Activated B cell treated with CpG ODN at 0.5 μM for 24 hours (primary cell): ENCODE measurements around the gene F11R. TPM values are rescaled to one million over a fixed set of nuclear protein-coding genes. Genes with fewer than 3 reads are reported as not detected.
A peak's percentile ranks its signal among the peaks of the same experiment; 100 is the strongest.

ENCODE experiments used
- ATAC-seq: fragments of 200-7000 bp; cut with Tn5 transposase; one replicate; pipeline ENCODE4 v1.10.0; 2021; ENCODE audit warnings: low read depth, mild to moderate bottlenecking, moderate library complexity
- CTCF ChIA-PET: fragments of 350-600 bp; sonication (Branson Sonifier 250); formaldehyde crosslinking; loops from one replicate; lab custom pipeline; 2021; ENCODE audit warnings: antibody characterized with exemption; lab: Charles Lee
- POLR2A ChIA-PET: fragments of 350-600 bp; sonication (Branson Sonifier 250); formaldehyde crosslinking; loops from one replicate; lab custom pipeline; 2021; ENCODE audit warnings: antibody characterized with exemption; lab: Charles Lee
- DNase-seq: peaks from one replicate; pipeline ENCODE4 v3.0.0; 2022
- H3K27ac Mint-ChIP-seq: one replicate; pipeline ENCODE4 v1.8.0; 2020; ENCODE audit warnings: mixed read lengths
- H3K27me3 Mint-ChIP-seq: one replicate; pipeline ENCODE4 v1.8.0; 2021; ENCODE audit warnings: mixed read lengths
- H3K36me3 Mint-ChIP-seq: one replicate; pipeline ENCODE4 v1.8.0; 2021; ENCODE audit warnings: low read depth, mixed read lengths
- H3K4me1 Mint-ChIP-seq: one replicate; pipeline ENCODE4 v1.8.0; 2021; ENCODE audit warnings: mixed read lengths
- H3K4me3 Mint-ChIP-seq: one replicate; pipeline ENCODE4 v1.8.0; 2020; ENCODE audit warnings: mild to moderate bottlenecking, mixed read lengths
- H3K9me3 Mint-ChIP-seq: one replicate; pipeline ENCODE4 v1.8.0; 2020; ENCODE audit warnings: mixed read lengths
- intact Hi-C: fragments of 100-400 bp; cut with micrococcal nuclease; formaldehyde crosslinking; loops from one replicate; pipeline ENCODE4 v1.15.1; 2024
- total RNA-seq: library from RNA; stranded (reverse); gene quantifications from 2 replicates; pipeline ENCODE4 v1.2.3, GENCODE V29; 2022
- TF ChIP-seq, protein P1 (sequence below): fragments of 200-600 bp; IDR thresholded peaks from one replicate; pipeline ENCODE4 v1.8.0; 2022; ENCODE audit warnings: antibody characterized with exemption, mild to moderate bottlenecking

The F11R gene
- total RNA-seq, 1 donor from 2014 or later, result 11.1 TPM

DNA sequence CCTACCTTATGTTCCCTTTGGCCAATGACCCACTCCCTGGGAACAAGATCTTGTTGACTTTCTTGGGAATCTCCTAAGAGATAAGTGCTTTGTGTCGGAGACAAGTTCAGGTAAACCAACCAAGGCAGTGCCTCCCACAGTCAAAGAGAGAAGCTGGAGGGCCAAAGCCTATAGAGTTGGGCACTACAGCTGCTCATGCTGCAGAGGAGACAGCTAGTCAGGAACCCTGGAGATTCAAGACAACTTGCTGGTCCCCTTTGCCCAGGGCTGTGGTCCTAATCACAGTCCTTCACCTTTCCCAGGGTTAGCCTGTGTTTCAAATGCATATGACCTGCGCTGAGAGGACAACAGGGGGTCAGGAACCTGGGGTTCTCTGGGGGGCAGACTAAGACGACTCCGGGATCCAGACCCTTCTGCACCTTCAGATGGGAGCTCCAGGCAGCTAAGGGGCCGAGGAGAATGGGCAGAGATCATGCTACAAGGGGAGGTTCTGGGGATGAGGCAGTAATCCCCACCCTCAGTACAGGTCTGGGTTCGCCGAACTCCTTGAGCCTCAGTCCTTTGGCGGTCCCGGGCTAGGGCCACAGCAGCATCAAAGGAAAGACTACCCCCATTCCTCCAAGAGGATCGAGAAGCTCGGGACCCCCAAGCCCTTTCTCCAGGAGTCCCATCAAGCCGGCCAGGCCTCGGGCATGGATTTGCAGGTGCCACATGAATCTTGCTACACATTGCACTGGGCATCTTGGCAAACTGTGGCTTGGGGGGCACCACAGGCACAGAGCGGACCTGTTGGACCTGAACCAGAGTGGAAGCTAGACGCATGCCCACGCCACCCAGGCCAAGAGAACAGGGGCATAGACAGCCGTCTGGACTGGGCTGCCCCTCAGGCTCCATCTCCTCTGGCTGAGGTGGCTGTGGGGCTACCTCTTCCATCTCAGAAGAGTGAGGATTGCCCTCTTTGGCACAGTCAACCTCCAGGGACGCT, 26.8 kb upstream of the F11R start:
- ATAC-seq (no peak), DNase-seq (no peak)
- no peaks in the 10 kb centered on the region for H3K27me3 Mint-ChIP-seq
- intact Hi-C loops, result loop anchor here (10.0 kb wide), 1 partner anchor 347 kb away; no protein-coding TSS in a partner anchor
- peak overlapping the region; percentile 95 for H3K4me3 Mint-ChIP-seq
- POLR2A ChIA-PET, result interaction anchor here (0.6 to 5.9 kb wide), 16 partner anchors 9 to 178 kb away, joined by 3 to 285 read pairs (median 22); partner anchors contain the start of genes ARHGAP30, DEDD, F11R and KLHDC9
- CTCF ChIA-PET, result interaction anchor here (2.0 to 4.5 kb wide), 3 partner anchors 22 to 50 kb away, joined by 7 to 37 read pairs (median 27); partner anchors contain the start of genes ARHGAP30 and KLHDC9
- peak overlapping the region; percentile 100 for H3K27ac Mint-ChIP-seq
- no peaks in the 10 kb centered on the region for H3K9me3 Mint-ChIP-seq
- peaks cover 83% of the 10 kb centered on the region for H3K36me3 Mint-ChIP-seq
- peaks cover 51% of the 10 kb centered on the region for H3K4me1 Mint-ChIP-seq
- TF ChIP-seq, protein P1, sequence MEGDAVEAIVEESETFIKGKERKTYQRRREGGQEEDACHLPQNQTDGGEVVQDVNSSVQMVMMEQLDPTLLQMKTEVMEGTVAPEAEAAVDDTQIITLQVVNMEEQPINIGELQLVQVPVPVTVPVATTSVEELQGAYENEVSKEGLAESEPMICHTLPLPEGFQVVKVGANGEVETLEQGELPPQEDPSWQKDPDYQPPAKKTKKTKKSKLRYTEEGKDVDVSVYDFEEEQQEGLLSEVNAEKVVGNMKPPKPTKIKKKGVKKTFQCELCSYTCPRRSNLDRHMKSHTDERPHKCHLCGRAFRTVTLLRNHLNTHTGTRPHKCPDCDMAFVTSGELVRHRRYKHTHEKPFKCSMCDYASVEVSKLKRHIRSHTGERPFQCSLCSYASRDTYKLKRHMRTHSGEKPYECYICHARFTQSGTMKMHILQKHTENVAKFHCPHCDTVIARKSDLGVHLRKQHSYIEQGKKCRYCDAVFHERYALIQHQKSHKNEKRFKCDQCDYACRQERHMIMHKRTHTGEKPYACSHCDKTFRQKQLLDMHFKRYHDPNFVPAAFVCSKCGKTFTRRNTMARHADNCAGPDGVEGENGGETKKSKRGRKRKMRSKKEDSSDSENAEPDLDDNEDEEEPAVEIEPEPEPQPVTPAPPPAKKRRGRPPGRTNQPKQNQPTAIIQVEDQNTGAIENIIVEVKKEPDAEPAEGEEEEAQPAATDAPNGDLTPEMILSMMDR, result no peak

- TF ChIP-seq, protein P1, result no peak
- Mint-ChIP-seq H3K9me3 (no peaks in the 10 kb centered on the region), H3K27me3 (no peaks in the 10 kb centered on the region), H3K4me1 (peaks cover 60% of the 10 kb centered on the region), H3K4me3 (peak overlapping the region; percentile 95), H3K27ac (peak overlapping the region; percentile 100), H3K36me3 (peaks cover 84% of the 10 kb centered on the region)
- POLR2A ChIA-PET, result interaction anchor here (0.6 to 5.9 kb wide), 26 partner anchors 8 to 659 kb away, joined by 3 to 285 read pairs (median 8); partner anchors contain the start of genes ARHGAP30, CD48, DEDD and F11R
- no peak for DNase-seq
- CTCF ChIA-PET, result interaction anchor here (0.5 to 4.5 kb wide), 4 partner anchors 12 to 51 kb away, joined by 3 to 37 read pairs (median 17); partner anchors contain the start of genes ARHGAP30 and KLHDC9
- ATAC-seq, result peak; percentile 32
- intact Hi-C loops, result loop anchor here (1.0 to 10.0 kb wide), 5 partner anchors 8 to 784 kb away; partner anchors contain the start of genes DCAF8 and TSTD1
Observed at GRCh38 chr1:161046605-161047228, 25.8 kb upstream of the F11R start.

DNA sequence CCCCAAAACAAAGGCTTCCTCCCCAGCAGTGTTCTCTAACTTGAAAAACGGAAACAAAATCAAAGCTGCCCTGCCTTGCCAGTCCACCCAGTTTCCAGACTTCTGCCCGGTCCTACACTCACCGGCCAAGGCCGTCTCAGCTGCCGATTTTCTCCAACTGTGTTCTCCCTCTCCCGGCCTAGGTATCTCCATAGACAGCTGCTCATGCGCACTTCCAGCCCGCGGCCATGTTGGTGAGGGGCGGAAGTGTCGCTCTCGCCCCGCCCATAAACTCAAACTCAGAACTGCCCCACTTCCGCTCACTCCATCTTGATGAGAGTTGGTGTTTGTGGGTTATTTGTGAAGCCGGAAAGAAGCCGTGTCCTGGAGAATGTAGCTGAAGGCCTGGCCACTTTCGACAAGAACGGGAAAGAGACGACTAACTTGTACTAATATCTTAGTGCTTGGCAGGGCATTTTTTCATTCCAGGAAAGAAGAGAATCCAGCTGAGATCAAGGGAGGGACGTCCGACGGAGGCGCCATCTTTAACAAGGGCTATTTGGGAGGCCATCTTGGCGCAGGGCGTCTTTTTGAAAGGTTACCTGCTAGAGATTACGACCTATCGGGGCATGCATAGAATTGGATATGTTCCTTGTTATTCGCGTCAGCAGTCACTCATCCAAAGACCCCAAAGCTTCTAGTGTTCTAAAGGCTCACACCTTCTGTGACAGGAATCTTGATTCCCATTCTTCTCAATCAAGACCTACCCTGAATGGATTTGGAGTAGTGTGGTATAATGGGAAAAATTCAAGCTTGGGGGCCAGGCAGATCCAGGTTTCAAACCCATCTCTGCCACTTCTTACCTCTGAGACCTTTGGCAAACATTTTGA, 25.0 kb upstream of the F11R start, which contains the start of gene USF1:
TSS of gene USF1 (minus strand) at position 242 of the 869 bp plus-strand sequence. CDS start 2,702 bp downstream, outside the sequence.
- ChIA-PET CTCF (interaction anchor here (1.3 to 4.5 kb wide), 4 partner anchors 24 to 52 kb away, joined by 7 to 37 read pairs (median 18); partner anchors contain the start of genes ARHGAP30 and KLHDC9), POLR2A (interaction anchor here (0.5 to 5.9 kb wide), 39 partner anchors 8 to 699 kb away, joined by 3 to 285 read pairs (median 7); partner anchors contain the start of genes ARHGAP30, CD48, DEDD and F11R)
- Mint-ChIP-seq H3K9me3 (no peaks in the 10 kb centered on the region), H3K36me3 (peaks cover 84% of the 10 kb centered on the region), H3K27ac (peak within 1 kb of the TSS; percentile 100), H3K4me3 (peak within 1 kb of the TSS; percentile 95), H3K4me1 (peaks cover 66% of the 10 kb centered on the region), H3K27me3 (no peaks in the 10 kb centered on the region)
- TF ChIP-seq, protein P1, result no peak
- DNase-seq (peak; percentile 91), ATAC-seq (peak; percentile 62)
- intact Hi-C loops, result loop anchor here (1.0 to 10.0 kb wide), 11 partner anchors 8 to 784 kb away; partner anchors contain the start of genes DCAF8, DEDD, F11R and KLHDC9
